Lower leg skin (tissue), 3 donors: ENCODE results near the gene WDR18.

Experiments used
- POLR2A ChIP-seq, 2 donors: fragments of 450-650 bp; IDR thresholded peaks; one replicate each; pipeline ENCODE4 v1.6.1; 2016 to 2017; ENCODE audit warnings: antibody characterized with exemption in 2 of 2, mild to moderate bottlenecking in 1 of 2, moderate library complexity in 1 of 2
- TF ChIP-seq, protein P1 (sequence below), 3 donors: fragments of 450-650 bp; IDR thresholded peaks; one replicate each; pipeline ENCODE4 v1.5.1; 2016; ENCODE audit warnings: antibody characterized with exemption in 3 of 3, mild to moderate bottlenecking in 3 of 3, moderate library complexity in 2 of 3

DNA sequence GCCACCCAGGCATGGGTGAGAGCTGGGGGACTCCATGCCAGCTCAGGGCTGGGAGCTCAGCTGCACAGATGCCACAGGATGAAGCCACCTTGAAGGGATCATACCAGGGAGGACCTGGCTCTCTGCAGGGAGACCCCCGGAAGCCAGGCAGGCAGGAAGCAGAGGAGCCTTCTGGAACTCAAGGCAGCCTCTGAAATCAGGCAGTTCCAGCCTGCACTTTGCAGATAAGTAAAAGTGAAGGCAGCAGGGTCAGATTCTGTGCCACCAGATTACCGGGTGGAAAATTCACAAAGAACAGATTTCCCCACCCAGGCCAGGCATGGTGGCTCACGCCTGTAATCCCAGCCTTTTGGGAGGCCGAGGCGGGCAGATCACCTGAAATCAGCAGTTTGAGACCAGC is 34.2 kb downstream of the WDR18 start:
- TF ChIP-seq, protein P1, sequence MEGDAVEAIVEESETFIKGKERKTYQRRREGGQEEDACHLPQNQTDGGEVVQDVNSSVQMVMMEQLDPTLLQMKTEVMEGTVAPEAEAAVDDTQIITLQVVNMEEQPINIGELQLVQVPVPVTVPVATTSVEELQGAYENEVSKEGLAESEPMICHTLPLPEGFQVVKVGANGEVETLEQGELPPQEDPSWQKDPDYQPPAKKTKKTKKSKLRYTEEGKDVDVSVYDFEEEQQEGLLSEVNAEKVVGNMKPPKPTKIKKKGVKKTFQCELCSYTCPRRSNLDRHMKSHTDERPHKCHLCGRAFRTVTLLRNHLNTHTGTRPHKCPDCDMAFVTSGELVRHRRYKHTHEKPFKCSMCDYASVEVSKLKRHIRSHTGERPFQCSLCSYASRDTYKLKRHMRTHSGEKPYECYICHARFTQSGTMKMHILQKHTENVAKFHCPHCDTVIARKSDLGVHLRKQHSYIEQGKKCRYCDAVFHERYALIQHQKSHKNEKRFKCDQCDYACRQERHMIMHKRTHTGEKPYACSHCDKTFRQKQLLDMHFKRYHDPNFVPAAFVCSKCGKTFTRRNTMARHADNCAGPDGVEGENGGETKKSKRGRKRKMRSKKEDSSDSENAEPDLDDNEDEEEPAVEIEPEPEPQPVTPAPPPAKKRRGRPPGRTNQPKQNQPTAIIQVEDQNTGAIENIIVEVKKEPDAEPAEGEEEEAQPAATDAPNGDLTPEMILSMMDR (IDR thresholded peaks at IDR 0.05) = no peak
- TF ChIP-seq POLR2A (IDR thresholded peaks at IDR 0.05) = no peak
